GM19238 (cell line): Measurements from ENCODE around the gene THBS1.

Experiments
- DNase-seq: peaks from one replicate; pipeline ENCODE4 v3.0.0; 2011; ENCODE audit warnings: low spot score; ENCODE audit not compliant: insufficient read length

THBS1 gene

GRCh38 chr15:39580485-39581241 lies at the start of gene THBS1:
Gene THBS1, plus strand, starts transcription at chr15:39581079. Its CDS starts 779 bp downstream, at chr15:39581858.
- no peak for DNase-seq

- no peak for DNase-seq
Measured at GRCh38 chr15:39534996-39535395, 45.9 kb upstream of the THBS1 start.

GRCh38 chr15:39535466-39535865 lies 45.4 kb upstream of the THBS1 start:
- no peak for DNase-seq

- DNase-seq = no peak
Measured at GRCh38 chr15:39538936-39539335, 41.9 kb upstream of the THBS1 start.

GRCh38 chr15:39539466-39539865 lies 41.4 kb upstream of the THBS1 start:
- no peak for DNase-seq

- DNase-seq = no peak
Measured at GRCh38 chr15:39539973-39540558, 40.8 kb upstream of the THBS1 start.

- no peak for DNase-seq
Measured at GRCh38 chr15:39542385-39543065, 38.4 kb upstream of the THBS1 start.

- DNase-seq = no peak
Measured at GRCh38 chr15:39543651-39544050, 37.2 kb upstream of the THBS1 start.

- DNase-seq = no peak
Measured at GRCh38 chr15:39546842-39547241, 34.0 kb upstream of the THBS1 start.

- no peak for DNase-seq
Measured at GRCh38 chr15:39548561-39548960, 32.3 kb upstream of the THBS1 start.

GRCh38 chr15:39549912-39550311 lies 31.0 kb upstream of the THBS1 start:
- DNase-seq = no peak

GRCh38 chr15:39551476-39551875 lies 29.4 kb upstream of the THBS1 start:
- DNase-seq = no peak

GRCh38 chr15:39552556-39552955 lies 28.3 kb upstream of the THBS1 start:
- DNase-seq = no peak

- no peak for DNase-seq
Measured at GRCh38 chr15:39553947-39554693, 26.8 kb upstream of the THBS1 start.

- DNase-seq = no peak
Measured at GRCh38 chr15:39554746-39555387, 26.0 kb upstream of the THBS1 start.

- DNase-seq = no peak
Measured at GRCh38 chr15:39555885-39556284, 25.0 kb upstream of the THBS1 start.

- DNase-seq = no peak
Measured at GRCh38 chr15:39556461-39556860, 24.4 kb upstream of the THBS1 start.

- DNase-seq = no peak
Measured at GRCh38 chr15:39558421-39558820, 22.5 kb upstream of the THBS1 start.

- DNase-seq = no peak
Measured at GRCh38 chr15:39564972-39565665, 15.8 kb upstream of the THBS1 start.

GRCh38 chr15:39565851-39566250 lies 15.0 kb upstream of the THBS1 start:
- no peak for DNase-seq

GRCh38 chr15:39573287-39573686 lies 7.6 kb upstream of the THBS1 start:
- no peak for DNase-seq
